Measurements from ENCODE around the gene LAMA2. TPM values are rescaled to one million over a fixed set of nuclear protein-coding genes. Genes with fewer than 3 reads are reported as not detected.
A peak's percentile ranks its signal among the peaks of the same experiment; 100 is the strongest.

Gene LAMA2
- polyA plus RNA-seq, 1 of the 3 experiments (the other 2 are of a cell fraction): 0.92 TPM

DNA sequence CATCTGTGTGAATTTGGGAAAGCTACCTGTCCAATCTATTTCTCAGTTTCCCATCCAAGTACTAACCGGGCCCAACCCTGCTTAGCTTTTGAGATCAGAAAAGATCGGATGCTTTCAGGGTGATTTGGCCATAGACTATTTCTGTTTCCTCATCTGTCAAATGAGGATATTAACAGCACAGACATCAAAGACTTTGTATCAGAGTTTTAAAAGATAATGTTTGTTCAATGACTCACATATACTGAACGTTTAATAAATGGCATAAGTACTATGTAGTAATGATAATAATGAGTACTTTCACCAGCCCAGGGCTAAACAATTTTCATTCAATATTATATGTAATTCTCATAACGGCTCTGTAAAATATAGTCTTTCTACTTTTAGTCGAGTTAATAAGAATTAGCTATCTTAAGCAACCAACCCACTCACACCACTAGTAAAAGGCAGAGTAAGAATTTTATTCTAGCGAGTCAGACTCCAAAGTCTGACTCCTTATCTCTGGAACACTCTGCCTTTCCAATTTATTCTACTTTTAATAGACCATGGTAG lies 610.5 kb downstream of the LAMA2 start:
- ChIA-PET CTCF (interaction anchor here (1.0 kb wide), 2 partner anchors 8 to 81 kb away, joined by 3 read pairs; no protein-coding TSS in a partner anchor), POLR2A (no interaction called here)
- TF ChIP-seq, protein P1, sequence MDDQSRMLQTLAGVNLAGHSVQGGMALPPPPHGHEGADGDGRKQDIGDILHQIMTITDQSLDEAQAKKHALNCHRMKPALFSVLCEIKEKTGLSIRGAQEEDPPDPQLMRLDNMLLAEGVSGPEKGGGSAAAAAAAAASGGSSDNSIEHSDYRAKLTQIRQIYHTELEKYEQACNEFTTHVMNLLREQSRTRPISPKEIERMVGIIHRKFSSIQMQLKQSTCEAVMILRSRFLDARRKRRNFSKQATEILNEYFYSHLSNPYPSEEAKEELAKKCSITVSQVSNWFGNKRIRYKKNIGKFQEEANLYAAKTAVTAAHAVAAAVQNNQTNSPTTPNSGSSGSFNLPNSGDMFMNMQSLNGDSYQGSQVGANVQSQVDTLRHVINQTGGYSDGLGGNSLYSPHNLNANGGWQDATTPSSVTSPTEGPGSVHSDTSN (IDR thresholded peaks at IDR 0.05): peak; percentile 32
- TF ChIP-seq RXRA (IDR thresholded peaks at IDR 0.05; ENCODE audit: borderline replicate concordance, low read depth): no peak
- peak; percentile 30; the same call in 1 of the 2 replicates for TF ChIP-seq TCF12 (IDR thresholded peaks at IDR 0.05)
- TF ChIP-seq FOSL2 (IDR thresholded peaks at IDR 0.05; ENCODE audit: borderline replicate concordance, low read depth): 0 out of 2 replicates have a peak, but pooled peaks have one; percentile 3
- TF ChIP-seq MEF2A (IDR thresholded peaks at IDR 0.05; ENCODE audit: borderline replicate concordance, low read depth): 0 out of 2 replicates have a peak, but pooled peaks have one; percentile 20
- no peaks in the 10 kb centered on the region for H4K20me1 ChIP-seq (ENCODE audit: insufficient read depth)
- H3K9me3 ChIP-seq: no peaks in the 10 kb centered on the region
- H3K4me3 ChIP-seq (ENCODE audit: low read depth in 2 of 2, low read length in 1 of 2): no peak overlapping the region
- H3K79me2 ChIP-seq (ENCODE audit: insufficient read depth): no peaks in the 10 kb centered on the region
- no peak for DNase-seq
- no peaks in the 10 kb centered on the region for H3K27me3 ChIP-seq (ENCODE audit: insufficient read depth)
- H3K36me3 ChIP-seq (replicated peaks in 1 of 2; ENCODE audit: control insufficient read depth in 1 of 2, insufficient read depth in 2 of 2, low read length in 1 of 2): peaks cover 0 to 3% of the 10 kb centered on the region in 2 experiments
- WGBS (ENCODE audit: low lambda C conversion rate): 20% methylated on average over 6 of the region's 6 CpGs
- no peak overlapping the region for H2AFZ ChIP-seq (ENCODE audit: low read depth)
- H3F3A ChIP-seq (replicated peaks; ENCODE audit: insufficient read depth): peaks cover 77% of the 10 kb centered on the region
- peaks cover 2 to 59% of the 10 kb centered on the region in 2 experiments for H3K4me1 ChIP-seq (ENCODE audit: control insufficient read depth in 1 of 2, insufficient read depth in 2 of 2, low read depth in 1 of 2, low read length in 1 of 2)
- H3K27ac ChIP-seq (ENCODE audit: low read depth in 2 of 2, low read length in 1 of 2): peak overlapping the region in 1 of 2 experiments; percentile 100; a peak in 2 of 4 replicates
- no peak overlapping the region for H3K4me2 ChIP-seq
- no peak overlapping the region; the same call in 1 of the 2 replicates for H3K9ac ChIP-seq
- no peaks in the 10 kb centered on the region for H3K9me2 ChIP-seq

DNA sequence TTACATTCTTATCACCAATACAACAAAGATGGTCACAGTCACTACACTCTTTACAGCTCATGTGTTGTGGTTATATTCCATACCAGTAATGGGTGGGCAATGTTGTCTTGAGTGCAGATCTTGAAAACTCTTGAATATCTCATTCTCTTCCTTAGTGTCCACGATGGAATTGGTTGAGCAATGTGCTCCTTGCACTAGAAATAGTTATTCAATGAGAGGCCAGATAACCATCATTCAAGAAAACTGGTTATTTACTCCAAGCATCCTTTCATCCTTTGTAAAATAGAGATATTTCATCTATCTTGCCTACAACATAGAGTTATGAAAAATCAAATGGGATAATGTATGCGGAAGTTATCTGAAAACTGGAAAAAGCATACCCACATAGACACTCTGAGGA lies 611.2 kb downstream of the LAMA2 start:
- peaks cover 0 to 3% of the 10 kb centered on the region in 2 experiments for H3K36me3 ChIP-seq (replicated peaks in 1 of 2; ENCODE audit: control insufficient read depth in 1 of 2, insufficient read depth in 2 of 2, low read length in 1 of 2)
- ChIA-PET CTCF (interaction anchor here (1.0 kb wide), 2 partner anchors 9 to 81 kb away, joined by 3 read pairs; no protein-coding TSS in a partner anchor), POLR2A (no interaction called here)
- H3K9me2 ChIP-seq: no peaks in the 10 kb centered on the region
- no peak for TF ChIP-seq SIN3A (IDR thresholded peaks at IDR 0.05; ENCODE audit: borderline replicate concordance, low read depth, low read length)
- no peak for TF ChIP-seq SMC3 (IDR thresholded peaks at IDR 0.05; ENCODE audit: low read depth, low read length)
- H3K4me1 ChIP-seq (ENCODE audit: control insufficient read depth in 1 of 2, insufficient read depth in 2 of 2, low read depth in 1 of 2, low read length in 1 of 2): peaks cover 2 to 53% of the 10 kb centered on the region in 2 experiments
- H4K20me1 ChIP-seq (ENCODE audit: insufficient read depth): no peaks in the 10 kb centered on the region
- no peaks in the 10 kb centered on the region for H3K27me3 ChIP-seq (ENCODE audit: insufficient read depth)
- no peak overlapping the region for H3K4me2 ChIP-seq
- H2AFZ ChIP-seq (ENCODE audit: low read depth): no peak overlapping the region
- no peak for DNase-seq
- WGBS (ENCODE audit: low lambda C conversion rate): 61% methylated on average over 2 of the region's 2 CpGs
- H3K9ac ChIP-seq: no peak overlapping the region
- H3F3A ChIP-seq (replicated peaks; ENCODE audit: insufficient read depth): peaks cover 78% of the 10 kb centered on the region
- H3K27ac ChIP-seq (ENCODE audit: low read depth in 2 of 2, low read length in 1 of 2): peak overlapping the region in 1 of 2 experiments; percentile 100; a peak in 2 of 4 replicates
- no peaks in the 10 kb centered on the region for H3K79me2 ChIP-seq (ENCODE audit: insufficient read depth)
- H3K9me3 ChIP-seq: no peaks in the 10 kb centered on the region
- no peak overlapping the region for H3K4me3 ChIP-seq (ENCODE audit: low read depth in 2 of 2, low read length in 1 of 2)

DNA sequence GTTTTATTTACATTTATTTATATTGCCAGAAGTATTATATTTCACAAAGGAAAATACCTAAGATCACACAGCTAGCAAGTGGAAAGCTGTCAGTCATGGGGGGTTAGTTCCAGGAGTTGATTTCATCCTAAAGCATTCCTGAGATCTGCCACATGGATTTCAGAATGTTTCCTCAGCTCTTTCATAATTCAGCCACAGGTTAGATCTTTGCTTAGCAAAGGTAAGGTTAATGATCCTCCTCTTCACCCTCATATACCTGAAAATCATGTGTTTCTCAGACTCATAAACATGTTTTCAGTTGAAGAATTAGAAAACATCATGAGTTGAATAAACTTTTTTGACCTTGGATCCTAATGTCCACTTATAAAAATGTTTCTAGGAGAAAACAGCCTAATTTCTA lies 611.6 kb downstream of the LAMA2 start:
- no peaks in the 10 kb centered on the region for H3K9me3 ChIP-seq
- no peak overlapping the region for H3K4me2 ChIP-seq
- H3K27ac ChIP-seq (ENCODE audit: low read depth in 2 of 2, low read length in 1 of 2): peak overlapping the region in 1 of 2 experiments; percentile 100; a peak in 2 of 4 replicates
- no peaks in the 10 kb centered on the region for H3K9me2 ChIP-seq
- H3K4me1 ChIP-seq (ENCODE audit: control insufficient read depth in 1 of 2, insufficient read depth in 2 of 2, low read depth in 1 of 2, low read length in 1 of 2): peaks cover 2 to 53% of the 10 kb centered on the region in 2 experiments
- H3F3A ChIP-seq (replicated peaks; ENCODE audit: insufficient read depth): peaks cover 78% of the 10 kb centered on the region
- H4K20me1 ChIP-seq (ENCODE audit: insufficient read depth): no peaks in the 10 kb centered on the region
- ChIA-PET CTCF (no interaction called here), POLR2A (no interaction called here)
- H3K36me3 ChIP-seq (replicated peaks in 1 of 2; ENCODE audit: control insufficient read depth in 1 of 2, insufficient read depth in 2 of 2, low read length in 1 of 2): peaks cover 0 to 3% of the 10 kb centered on the region in 2 experiments
- no peaks in the 10 kb centered on the region for H3K79me2 ChIP-seq (ENCODE audit: insufficient read depth)
- TF ChIP-seq JUND (IDR thresholded peaks at IDR 0.05) (no peak), RCOR1 (IDR thresholded peaks at IDR 0.05; ENCODE audit: low read length) (no peak), NFIC (IDR thresholded peaks at IDR 0.05; ENCODE audit: borderline replicate concordance) (no peak), RXRA (IDR thresholded peaks at IDR 0.05; ENCODE audit: borderline replicate concordance, low read depth) (no peak)
- TF ChIP-seq, protein P2, sequence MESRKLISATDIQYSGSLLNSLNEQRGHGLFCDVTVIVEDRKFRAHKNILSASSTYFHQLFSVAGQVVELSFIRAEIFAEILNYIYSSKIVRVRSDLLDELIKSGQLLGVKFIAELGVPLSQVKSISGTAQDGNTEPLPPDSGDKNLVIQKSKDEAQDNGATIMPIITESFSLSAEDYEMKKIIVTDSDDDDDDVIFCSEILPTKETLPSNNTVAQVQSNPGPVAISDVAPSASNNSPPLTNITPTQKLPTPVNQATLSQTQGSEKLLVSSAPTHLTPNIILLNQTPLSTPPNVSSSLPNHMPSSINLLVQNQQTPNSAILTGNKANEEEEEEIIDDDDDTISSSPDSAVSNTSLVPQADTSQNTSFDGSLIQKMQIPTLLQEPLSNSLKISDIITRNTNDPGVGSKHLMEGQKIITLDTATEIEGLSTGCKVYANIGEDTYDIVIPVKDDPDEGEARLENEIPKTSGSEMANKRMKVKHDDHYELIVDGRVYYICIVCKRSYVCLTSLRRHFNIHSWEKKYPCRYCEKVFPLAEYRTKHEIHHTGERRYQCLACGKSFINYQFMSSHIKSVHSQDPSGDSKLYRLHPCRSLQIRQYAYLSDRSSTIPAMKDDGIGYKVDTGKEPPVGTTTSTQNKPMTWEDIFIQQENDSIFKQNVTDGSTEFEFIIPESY (IDR thresholded peaks at IDR 0.05; ENCODE audit: borderline replicate concordance, low read depth): no peak
- TF ChIP-seq, protein P3, sequence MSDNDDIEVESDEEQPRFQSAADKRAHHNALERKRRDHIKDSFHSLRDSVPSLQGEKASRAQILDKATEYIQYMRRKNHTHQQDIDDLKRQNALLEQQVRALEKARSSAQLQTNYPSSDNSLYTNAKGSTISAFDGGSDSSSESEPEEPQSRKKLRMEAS (IDR thresholded peaks at IDR 0.05; ENCODE audit: low read depth): no peak
- H2AFZ ChIP-seq (ENCODE audit: low read depth): no peak overlapping the region
- no peak for DNase-seq
- H3K9ac ChIP-seq: no peak overlapping the region
- H3K27me3 ChIP-seq (ENCODE audit: insufficient read depth): no peaks in the 10 kb centered on the region
- no peak overlapping the region for H3K4me3 ChIP-seq (ENCODE audit: low read depth in 2 of 2, low read length in 1 of 2)

Data from SK-N-SH (cell line).